ENCODE results near the gene ARHGEF7. TPM values are rescaled to one million over a fixed set of nuclear protein-coding genes. Genes with fewer than 3 reads are reported as not detected.

Gene ARHGEF7
- total RNA-seq, 4 donors from 2014 or later = 64.2 to 127 (median 88.2) TPM

GRCh38 chr13:111336666-111337065 lies 221.6 kb downstream of the ARHGEF7 start:
- H3K36me3 ChIP-seq = no peaks in the 10 kb centered on the region
- 94 to 95% methylated on average over 9 of the region's 9 CpGs for WGBS, 2 donors
- no peak overlapping the region for H3K4me3 ChIP-seq (replicated peaks in 1 of 3)
- no peak overlapping the region for H3K27ac ChIP-seq
- no peaks in the 10 kb centered on the region for H3K4me1 ChIP-seq
- no peak for DNase-seq
- TF ChIP-seq POLR2A (IDR thresholded peaks at IDR 0.05) (no peak), CTCF (IDR thresholded peaks at IDR 0.05) (no peak)
- intact Hi-C loops (cut with DNase I) = no loop called here
- H3K9me3 ChIP-seq = no peaks in the 10 kb centered on the region
- H3K27me3 ChIP-seq = no peaks in the 10 kb centered on the region

GRCh38 chr13:111337206-111337605 lies 222.1 kb downstream of the ARHGEF7 start:
- TF ChIP-seq POLR2A (IDR thresholded peaks at IDR 0.05) (no peak), CTCF (IDR thresholded peaks at IDR 0.05) (no peak)
- no peak overlapping the region for H3K27ac ChIP-seq
- WGBS, 2 donors = 84 to 92% methylated on average over 4 of the region's 4 CpGs
- intact Hi-C loops (cut with DNase I) = no loop called here
- no peaks in the 10 kb centered on the region for H3K4me1 ChIP-seq
- no peaks in the 10 kb centered on the region for H3K27me3 ChIP-seq
- H3K36me3 ChIP-seq = no peaks in the 10 kb centered on the region
- no peak overlapping the region for H3K4me3 ChIP-seq (replicated peaks in 1 of 3)
- DNase-seq = no peak
- no peaks in the 10 kb centered on the region for H3K9me3 ChIP-seq

GRCh38 chr13:111337741-111338140 lies 222.6 kb downstream of the ARHGEF7 start:
- intact Hi-C loops (cut with DNase I) = no loop called here
- DNase-seq = no peak
- H3K9me3 ChIP-seq = no peaks in the 10 kb centered on the region

GRCh38 chr13:111338841-111339240 lies 223.7 kb downstream of the ARHGEF7 start:
- Histone ChIP-seq H3K4me3 (replicated peaks in 1 of 3) (no peak overlapping the region), H3K9me3 (no peaks in the 10 kb centered on the region), H3K27me3 (no peaks in the 10 kb centered on the region), H3K4me1 (no peaks in the 10 kb centered on the region), H3K36me3 (no peaks in the 10 kb centered on the region), H3K27ac (no peak overlapping the region)
- no peak for DNase-seq
- intact Hi-C loops (cut with DNase I) = no loop called here
- 82 to 85% methylated on average over 10 to 11 of the region's 11 CpGs for WGBS, 2 donors
- TF ChIP-seq POLR2A (IDR thresholded peaks at IDR 0.05) (no peak), CTCF (IDR thresholded peaks at IDR 0.05) (no peak)

More at GRCh38 chr13:111337741-111338140, 222.6 kb downstream of the ARHGEF7 start:
- no peaks in the 10 kb centered on the region for H3K4me1 ChIP-seq
- TF ChIP-seq CTCF (IDR thresholded peaks at IDR 0.05) (no peak), POLR2A (IDR thresholded peaks at IDR 0.05) (no peak)
- H3K36me3 ChIP-seq = no peaks in the 10 kb centered on the region
- H3K27me3 ChIP-seq = no peaks in the 10 kb centered on the region
- 92 to 95% methylated on average over 9 of the region's 9 CpGs for WGBS, 2 donors
- no peak overlapping the region for H3K27ac ChIP-seq
- H3K4me3 ChIP-seq (replicated peaks in 1 of 3) = no peak overlapping the region

GRCh38 chr13:111339366-111340143 lies 224.4 kb downstream of the ARHGEF7 start:
- intact Hi-C loops (cut with DNase I) = no loop called here
- H3K9me3 ChIP-seq = no peaks in the 10 kb centered on the region
- H3K27me3 ChIP-seq = no peaks in the 10 kb centered on the region
- TF ChIP-seq POLR2A (IDR thresholded peaks at IDR 0.05) = no peak
- TF ChIP-seq CTCF (IDR thresholded peaks at IDR 0.05) = no peak
- H3K36me3 ChIP-seq = no peaks in the 10 kb centered on the region
- no peak for DNase-seq
- H3K4me1 ChIP-seq = no peaks in the 10 kb centered on the region
- H3K27ac ChIP-seq = no peak overlapping the region
- 93 to 98% methylated on average over 25 to 29 of the region's 29 CpGs for WGBS, 2 donors
- H3K4me3 ChIP-seq (replicated peaks in 1 of 3) = no peak overlapping the region

Data from thyroid gland (tissue), 4 donors.